HG03460 (cell line): Measurements from ENCODE around the gene CDK9.
"Not testable (repeated sequence)": the region's sequence is repeated elsewhere in the genome, so short reads cannot be mapped to it uniquely, and the experiment has no call there.

Experiments used
- ATAC-seq: cut with Tn5 transposase; IDR thresholded peaks from one replicate; pipeline ENCODE4 v1.9.1; 2021; ENCODE audit not compliant: unreplicated experiment

CDK9 gene

DNA sequence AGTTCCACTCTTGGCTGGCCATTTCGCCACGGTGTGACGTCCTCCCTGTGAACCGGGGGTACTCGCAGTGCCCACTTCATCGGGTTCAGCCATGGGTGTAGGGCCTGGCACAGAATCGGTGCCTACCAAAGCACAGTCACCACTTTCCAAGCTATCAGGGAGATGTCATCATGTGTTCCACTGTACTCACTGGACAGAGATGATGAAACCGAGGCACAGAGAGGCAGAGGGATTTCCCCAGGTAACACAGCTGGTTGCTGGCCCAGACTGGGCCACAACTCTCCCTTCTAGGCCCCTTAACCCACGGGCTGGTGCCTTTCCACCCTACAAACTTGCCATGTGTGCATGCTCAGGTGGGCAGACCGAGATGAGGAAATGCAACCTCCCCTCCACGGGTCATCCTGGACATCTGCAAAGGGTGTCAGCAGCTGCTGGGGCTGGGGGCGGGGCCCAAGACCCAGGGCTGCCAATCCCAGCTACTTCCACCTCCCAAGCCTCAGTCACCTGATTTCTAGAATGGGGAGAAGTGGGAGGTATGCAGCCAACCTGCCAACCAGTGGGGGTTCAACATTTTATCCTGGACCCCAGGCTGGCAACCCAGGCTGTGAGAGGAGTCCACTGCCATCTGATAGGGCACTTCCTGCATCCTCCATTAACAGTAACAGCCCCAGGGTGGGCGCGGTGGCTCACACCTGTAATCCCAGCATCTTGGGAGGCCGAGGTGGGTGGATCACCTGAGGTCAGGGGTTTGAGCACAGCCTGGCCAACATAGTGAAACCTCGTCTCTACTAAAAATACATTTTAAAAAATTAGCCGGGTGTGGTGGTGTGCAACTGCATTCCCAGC, 6.5 kb upstream of the CDK9 start:
- ATAC-seq, result peak; percentile 43

DNA sequence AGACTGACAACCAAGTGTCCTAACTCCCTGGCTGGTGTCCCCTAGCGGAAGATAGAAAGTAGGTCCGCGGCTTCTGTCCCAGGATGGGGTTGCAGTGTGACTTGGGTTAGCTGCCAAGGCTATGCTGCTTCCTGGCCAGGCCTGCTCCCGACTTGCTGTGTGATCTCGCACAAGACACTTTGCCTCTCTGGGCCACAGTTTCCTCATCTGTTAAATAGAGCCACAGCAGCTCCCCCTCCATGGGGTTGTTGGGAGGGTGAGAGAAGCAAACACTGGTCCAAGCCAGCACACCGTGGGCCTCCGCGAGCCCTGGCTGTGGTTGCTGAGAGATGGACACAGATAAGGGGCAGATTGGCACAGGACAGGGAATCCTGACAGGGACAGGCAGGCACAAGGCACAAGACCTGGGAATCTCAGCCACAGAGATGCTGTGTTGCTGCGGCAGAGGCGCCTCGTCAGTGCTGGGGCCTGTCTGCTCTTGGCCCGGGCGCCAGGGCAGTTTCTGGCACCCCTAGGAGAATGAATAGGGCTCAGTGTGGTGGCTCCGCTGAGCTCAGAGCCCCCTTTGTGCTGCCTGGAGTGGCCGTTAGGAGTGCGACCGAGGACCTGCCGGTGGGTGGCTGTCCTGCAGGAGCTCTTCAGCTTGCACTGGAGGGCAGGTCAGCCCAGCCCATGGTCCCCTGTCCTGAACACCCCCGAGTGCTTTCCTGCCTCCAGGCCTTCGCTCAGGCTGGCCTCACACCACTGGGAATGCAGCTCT, 5.5 kb upstream of the CDK9 start:
- ATAC-seq, result no peak

DNA sequence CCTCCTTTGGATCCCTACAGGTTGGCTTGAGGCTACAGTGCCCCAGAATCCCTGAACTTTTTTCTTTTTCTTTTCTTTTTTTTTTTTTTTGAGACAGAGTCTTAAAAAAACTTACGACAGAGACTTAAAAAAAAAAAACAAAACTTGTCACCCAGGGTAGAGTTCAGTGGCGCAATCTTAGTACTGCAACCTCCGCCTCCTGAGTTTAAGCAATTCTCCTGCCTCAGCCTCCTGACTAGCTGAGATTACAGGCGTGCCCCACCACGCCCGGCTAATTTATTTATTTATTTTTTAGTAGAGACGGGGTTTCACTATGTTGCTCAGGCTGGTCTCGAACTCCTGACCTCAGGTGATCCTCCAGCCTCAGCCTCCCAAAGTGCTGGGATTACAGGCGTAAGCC, 4.9 kb upstream of the CDK9 start:
- ATAC-seq, result not testable (repeated sequence)

DNA sequence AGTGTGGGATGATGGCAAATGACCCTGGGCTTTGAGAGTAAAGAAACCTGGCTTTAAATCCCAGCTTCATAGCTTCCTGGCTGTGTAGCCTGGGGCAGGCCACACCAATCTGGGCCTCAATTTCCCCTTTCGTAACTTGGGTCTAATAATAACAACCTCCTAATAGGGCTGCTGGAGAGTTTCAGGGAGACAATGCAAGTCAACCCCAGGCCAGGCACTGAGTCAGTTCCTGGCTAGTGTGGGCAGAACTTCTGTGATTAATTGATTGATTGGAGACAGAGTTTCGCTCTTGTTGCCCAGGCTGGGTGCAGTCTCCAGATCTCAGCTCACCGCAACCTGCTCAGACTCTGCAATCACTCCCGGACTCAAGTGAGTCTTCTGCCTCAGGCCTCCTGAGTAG, 4.0 kb upstream of the CDK9 start:
- no peak for ATAC-seq

DNA sequence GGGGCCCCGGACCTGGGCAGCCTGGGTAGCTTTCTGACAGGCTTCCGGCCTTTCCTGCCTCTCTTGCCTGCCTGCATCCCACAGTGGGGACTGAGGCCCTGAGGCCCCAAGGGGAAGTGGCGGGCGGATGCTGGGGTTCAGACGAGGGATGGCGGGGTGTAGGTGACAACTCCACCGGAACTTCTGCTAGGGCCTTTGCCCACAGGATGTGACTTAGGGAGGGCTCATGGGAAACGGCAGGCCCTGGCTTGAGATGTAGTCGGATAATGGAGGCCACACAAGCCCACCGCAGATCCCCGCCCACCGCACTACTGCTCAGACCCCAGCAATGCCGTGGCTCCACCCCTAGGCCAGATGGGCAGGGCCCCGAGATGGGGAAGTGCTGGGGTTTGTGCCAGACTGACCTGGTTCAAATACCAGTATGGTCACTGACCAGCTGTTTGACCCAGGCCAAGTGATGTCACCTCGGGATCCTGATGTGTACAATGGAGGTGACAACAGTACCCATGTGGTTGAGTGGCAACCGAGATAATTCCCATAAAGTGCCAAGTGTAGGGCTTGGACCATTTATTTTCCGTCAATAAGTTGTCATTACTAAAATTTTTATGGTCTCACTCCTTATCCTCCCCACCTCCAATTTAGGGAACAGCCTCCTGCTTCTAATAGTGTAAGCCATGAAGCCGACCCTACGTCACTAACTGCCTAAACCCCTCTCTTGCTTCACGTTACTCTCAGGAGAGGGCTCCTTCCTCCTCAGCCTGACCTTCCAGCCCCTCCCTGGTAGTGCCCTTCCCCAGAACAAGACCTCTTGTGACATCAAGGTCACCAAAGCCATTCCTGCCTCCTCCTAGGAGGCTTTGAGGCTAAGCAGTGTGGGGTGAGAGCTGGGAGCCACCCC, 2.5 kb upstream of the CDK9 start:
- ATAC-seq, result no peak

DNA sequence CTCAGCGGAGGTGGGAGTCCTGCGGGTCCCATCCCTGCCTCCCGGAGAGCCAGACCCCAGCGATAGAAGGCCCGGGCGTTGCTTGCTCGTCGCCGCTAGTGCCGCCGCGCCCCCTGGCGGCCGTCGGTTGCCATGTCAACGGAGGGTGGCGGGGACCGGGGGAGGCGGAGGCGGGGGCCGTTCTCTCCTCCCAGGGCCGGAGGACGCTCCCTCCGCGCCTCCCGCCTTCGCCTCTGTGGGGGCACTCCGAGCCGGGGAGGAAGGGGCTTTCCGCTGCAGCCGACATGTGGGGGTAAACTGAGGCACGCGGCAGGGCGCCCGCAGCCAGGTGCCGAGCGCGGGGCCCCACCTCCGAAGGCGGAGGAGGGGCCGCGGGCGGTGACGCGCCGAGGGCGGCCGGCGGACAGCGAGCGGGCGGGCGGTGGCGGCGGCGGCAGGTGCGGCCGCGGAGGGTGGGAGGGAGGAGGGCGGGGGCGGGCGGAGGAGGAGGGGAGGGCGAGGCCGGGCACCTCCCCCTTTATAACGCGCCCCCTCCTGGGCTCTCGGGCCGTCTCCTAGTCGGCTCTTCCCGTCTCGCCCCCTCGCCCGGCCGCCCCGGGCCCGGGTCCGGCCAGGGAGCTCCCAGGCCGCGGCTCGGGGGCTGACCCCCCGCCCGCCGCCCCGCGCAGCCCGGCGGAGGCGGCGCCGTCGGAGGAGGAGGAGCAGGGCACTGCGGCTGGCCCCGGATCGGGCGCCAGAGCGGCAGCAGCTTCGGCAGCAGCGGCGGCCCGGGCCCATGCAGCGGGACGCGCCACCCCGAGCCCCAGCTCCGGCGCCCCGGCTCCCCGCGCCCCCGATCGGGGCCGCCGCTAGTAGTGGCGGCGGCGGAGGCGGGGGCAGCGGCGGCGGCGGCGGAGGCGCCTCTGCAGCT, 556 bp upstream of the CDK9 start:
- ATAC-seq, result peak; percentile 43

DNA sequence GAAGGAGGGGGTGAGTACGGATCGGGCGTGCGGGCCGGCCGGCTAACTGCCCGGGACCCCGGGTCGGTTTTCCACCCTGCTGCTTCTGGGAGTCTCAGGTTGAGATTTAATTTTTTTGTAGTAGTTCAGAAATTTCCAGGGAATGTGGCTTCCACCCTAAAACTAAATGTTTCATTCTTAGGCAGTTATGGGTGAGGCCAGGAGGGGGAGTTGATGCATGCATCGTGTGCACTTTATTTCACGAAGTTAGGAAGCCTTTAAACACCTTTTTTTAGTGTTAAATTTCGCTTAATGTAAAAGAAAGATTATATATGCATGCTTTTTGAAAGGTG, 905 bp downstream of the CDK9 start:
- no peak for ATAC-seq

DNA sequence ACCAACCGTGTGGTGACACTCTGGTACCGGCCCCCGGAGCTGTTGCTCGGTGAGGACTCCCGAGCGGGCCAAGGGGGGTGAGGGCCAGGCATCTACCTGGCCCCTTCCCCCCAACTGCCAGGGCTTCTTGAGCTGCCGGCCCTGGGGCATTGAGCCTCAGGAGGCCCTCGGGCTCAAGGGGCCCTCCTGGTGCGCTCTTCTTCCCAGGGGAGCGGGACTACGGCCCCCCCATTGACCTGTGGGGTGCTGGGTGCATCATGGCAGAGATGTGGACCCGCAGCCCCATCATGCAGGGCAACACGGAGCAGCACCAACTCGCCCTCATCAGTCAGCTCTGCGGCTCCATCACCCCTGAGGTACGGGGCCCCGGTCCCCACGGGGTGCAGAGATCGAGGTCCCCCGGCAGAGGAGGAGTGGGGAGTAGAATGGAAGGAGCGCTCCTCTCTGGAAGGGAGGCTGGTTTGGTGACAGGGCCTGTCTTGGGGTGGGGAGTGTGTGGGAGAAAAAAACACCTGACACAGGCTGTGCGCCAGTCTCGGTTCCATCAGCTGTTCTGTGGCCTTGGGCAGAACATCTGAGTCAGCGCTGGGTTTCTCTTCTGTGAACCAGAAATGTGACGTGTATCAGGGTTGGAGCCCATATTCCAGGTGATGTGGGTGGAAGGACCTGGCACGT, 2.6 kb downstream of the CDK9 start:
- ATAC-seq, result no peak

DNA sequence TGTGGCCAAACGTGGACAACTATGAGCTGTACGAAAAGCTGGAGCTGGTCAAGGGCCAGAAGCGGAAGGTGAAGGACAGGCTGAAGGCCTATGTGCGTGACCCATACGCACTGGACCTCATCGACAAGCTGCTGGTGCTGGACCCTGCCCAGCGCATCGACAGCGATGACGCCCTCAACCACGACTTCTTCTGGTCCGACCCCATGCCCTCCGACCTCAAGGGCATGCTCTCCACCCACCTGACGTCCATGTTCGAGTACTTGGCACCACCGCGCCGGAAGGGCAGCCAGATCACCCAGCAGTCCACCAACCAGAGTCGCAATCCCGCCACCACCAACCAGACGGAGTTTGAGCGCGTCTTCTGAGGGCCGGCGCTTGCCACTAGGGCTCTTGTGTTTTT, 3.3 kb downstream of the CDK9 start:
- no peak for ATAC-seq

DNA sequence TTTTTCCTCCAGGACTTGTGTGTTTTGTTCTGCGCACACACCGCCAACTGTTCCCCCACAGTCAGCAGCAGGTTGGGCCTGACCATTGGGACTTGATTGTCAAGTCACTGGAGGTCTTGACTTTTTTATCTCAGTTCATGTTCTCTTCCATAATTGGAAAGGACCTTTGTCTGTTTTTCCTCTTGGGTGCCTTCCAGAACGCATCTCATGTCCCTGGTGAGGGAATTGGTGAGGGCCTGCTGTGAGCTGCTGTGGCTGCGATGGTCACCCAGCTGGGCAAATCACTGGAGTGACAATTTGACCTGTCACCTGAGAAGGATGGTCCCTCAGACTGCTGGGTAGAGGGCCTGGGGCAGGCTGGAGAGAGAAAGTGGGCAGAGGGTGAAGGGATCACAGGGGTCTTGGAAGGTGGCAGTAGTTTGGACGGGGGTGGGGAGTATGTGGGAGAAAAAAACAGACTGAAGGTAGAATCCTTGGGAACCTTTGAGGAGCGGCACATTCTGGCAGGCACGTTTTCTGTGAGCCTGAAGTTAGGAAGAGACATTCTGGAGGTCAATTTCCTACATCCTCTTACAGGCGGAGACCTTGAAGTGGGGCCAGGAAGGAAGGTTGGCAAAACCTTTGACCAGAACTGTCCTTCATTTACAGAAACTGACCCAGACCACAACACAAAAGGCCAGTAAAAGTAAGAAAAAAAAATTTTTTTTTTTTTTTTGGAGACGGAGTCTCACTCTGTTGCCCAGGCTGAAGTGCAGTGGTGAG, 4.4 kb downstream of the CDK9 start:
- no peak for ATAC-seq

DNA sequence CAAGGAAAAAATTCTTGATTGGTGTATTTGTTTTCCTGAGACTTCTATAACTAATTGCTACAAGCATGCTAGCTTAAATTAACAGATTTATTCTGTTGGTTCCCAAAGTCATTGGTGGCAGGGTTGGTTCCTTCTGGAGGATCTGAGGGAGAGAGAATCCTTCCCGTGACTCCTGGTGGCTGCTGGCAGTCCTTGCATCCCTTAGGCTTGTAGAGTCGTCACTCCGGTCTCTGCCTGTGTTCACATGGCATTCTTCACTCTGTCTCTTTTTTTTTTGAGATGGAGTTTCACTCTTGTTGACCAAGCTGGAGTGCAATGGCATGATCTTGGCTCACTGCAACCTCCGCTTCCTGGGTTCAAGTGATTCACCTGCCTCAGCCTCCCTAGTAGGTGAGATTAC, 5.3 kb downstream of the CDK9 start:
- ATAC-seq, result no peak

DNA sequence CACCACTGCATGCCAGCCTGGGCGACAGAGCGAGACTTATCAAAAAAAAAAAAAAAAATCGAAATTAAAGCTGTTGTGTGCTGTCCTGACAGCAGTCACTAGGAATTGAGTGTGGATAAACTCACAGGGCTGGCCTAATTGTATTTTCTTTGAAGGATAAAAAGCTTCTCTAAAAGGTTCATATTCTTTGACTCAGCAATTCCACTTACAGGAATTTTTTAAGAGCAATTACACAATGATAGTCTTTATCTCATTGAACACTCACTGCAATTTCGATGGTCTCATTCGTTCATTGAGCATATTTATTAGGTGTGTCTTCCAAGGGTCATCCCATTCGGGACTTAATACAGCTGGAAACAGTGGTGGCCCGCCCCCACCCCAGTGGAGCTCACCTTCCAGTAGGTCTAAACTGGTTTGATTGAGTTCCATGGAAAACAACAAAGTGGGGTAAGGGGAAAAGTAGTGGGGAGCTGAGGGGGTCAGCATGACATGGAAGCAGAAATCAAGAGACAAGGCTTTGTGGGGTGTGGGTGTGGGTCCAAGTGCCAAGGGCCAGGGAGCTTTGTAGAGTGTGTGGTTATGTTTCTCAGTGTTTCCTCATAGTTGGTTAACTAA, 6.7 kb downstream of the CDK9 start:
- ATAC-seq, result no peak

DNA sequence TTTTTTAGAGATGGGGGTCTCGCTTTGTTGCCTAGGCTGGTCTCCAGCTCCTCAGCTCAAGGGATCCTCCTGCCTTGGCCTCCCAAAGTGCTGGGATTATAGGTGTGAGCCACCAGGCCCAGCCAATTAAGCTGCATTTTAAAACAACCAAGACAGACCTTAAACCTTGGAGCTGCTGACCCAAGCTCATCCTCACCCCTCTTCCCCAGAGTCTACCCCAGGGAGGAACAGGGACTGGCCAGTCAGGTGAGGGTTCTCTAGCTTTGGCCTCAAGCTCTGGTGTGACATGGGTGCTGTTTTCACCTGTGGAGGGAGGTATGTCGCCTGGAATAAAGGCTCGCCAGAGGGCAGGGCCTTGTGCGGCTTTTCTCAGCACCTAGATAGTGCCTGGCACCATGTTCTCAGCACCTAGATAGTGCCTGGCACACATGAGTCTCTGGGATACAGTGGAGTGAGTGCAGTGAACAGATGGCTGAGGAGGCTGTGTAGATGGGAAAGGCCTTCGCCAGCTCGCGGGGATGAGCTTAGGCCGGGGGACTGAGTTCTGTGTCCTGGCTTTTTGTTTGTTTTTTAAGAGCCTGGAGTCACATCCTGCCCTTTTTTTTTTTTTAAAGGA, 7.4 kb downstream of the CDK9 start:
- no peak for ATAC-seq

DNA sequence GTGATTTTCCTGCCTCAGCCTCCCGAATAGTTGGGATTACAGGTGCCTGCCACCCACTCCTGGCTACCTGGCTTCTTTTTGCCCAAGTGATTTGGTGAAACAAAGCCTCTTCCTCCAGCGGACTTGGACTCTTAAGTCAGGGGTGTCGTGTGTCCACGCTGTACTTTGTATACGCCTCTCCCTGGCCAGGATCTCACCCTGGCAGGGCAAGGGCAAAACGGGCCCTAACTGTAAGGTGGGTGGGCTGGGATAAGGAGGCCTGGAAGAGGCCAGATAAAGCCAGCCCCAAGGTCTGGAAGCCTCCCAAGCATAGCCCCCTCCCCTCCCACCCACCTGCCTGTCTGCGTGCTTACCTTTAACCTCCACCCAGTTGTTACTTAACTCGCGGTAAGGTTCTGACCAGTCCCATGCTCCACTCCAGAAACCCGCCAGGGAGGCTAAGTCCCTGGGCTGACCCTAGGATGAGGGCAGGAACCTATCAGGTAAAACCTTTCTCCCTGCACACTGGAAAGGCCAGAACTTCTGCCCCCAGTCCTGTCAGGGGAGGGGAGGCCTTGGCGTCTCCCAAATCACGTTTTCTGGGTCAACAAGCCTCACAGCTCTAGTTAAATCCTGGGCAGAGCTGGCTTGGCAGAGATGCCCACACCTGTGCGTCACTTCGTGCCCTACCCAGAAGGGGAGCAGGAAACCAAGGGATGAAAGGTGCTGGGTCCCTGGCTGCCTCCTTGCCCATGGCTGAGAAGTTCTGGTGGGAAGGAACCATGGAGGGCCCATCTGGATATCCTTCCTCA, 8.4 kb downstream of the CDK9 start:
- no peak for ATAC-seq

DNA sequence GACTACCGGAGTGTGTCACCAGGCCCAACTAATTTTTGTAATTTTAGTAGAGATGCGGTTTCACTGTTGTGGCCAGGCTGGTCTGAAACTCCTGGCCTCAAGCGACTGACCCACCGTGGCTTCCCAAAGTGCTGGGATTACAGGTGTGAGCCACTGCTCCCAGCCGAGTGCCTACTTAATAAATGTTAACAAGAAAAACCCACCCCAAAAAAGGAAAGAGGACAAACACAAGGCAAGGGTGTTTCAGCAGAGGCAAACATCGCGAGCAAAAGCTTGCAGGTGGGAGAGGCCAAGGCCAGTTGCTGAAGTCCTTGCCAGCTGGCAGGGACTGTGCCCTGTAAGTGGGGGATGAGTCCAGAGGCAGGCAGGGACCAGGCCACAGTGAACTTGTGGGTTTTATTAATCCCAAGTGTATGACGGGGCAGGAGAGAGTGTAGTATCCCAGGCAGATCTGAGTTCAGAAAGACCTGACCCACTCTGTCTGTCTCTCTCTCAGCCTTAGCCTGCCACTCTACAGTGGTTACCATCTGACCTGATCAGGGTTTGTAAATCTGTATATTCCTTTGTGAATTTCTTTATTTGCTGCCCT, 10.5 kb downstream of the CDK9 start:
- no peak for ATAC-seq

DNA sequence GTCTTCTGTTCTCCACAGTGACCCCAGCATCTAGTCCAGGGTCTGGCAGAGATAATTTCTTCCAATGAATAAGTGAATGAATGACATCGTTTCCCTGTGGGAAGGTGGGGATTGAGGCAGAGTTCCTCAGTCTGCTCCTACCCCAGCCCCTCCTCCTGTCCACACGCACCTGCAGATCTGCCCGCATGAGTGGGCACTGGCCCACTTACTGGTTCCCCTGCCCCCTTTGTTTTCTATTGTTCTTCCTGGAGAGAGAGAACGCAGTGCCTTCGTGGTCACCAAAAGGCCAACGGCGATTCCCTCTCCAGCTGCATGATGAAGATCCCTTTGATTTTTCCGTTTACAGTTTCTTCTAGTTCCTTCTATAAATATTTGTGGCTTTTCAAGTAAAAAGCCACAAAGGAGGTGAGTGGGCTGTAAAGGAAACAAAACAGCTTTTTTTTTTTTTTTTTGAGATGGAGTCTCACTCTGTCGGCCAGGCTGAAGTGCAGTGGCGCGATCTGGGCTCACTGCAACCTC, 11.1 kb downstream of the CDK9 start:
- no peak for ATAC-seq
